ENCODE results near the gene XAB2. TPM values are rescaled to one million over a fixed set of nuclear protein-coding genes. Genes with fewer than 3 reads are reported as not detected.
A peak's percentile ranks its signal among the peaks of the same experiment; 100 is the strongest.
"Not testable (repeated sequence)": the region's sequence is repeated elsewhere in the genome, so short reads cannot be mapped to it uniquely, and the experiment has no call there.

Gene XAB2
- total RNA-seq, 1 donor from 2014 or later = 43.0 TPM

GRCh38 chr19:7645163-7645562 is 15.8 kb upstream of the XAB2 start:
- Mint-ChIP-seq H3K4me1 (ENCODE audit: low read depth) (no peaks in the 10 kb centered on the region), H3K27ac (no peak overlapping the region), H3K9me3 (no peaks in the 10 kb centered on the region), H3K4me3 (ENCODE audit: low read depth) (no peak overlapping the region), H3K36me3 (ENCODE audit: low read depth) (peaks cover 25% of the 10 kb centered on the region), H3K27me3 (ENCODE audit: low read depth) (no peaks in the 10 kb centered on the region)
- DNase-seq (ENCODE audit: low spot score) = no peak
- intact Hi-C loops (cut with micrococcal nuclease) = no loop called here

- Mint-ChIP-seq H3K9me3 (no peaks in the 10 kb centered on the region), H3K36me3 (ENCODE audit: low read depth) (peaks cover 31% of the 10 kb centered on the region), H3K27me3 (ENCODE audit: low read depth) (no peaks in the 10 kb centered on the region), H3K27ac (no peak overlapping the region), H3K4me3 (ENCODE audit: low read depth) (no peak overlapping the region), H3K4me1 (ENCODE audit: low read depth) (peaks cover 6% of the 10 kb centered on the region)
- DNase-seq (ENCODE audit: low spot score) = no peak
- intact Hi-C loops (cut with micrococcal nuclease) = no loop called here
Measured at GRCh38 chr19:7644550-7644877, 15.2 kb upstream of the XAB2 start.

- DNase-seq (ENCODE audit: low spot score); H3K4me3 Mint-ChIP-seq (ENCODE audit: low read depth); H3K27me3 Mint-ChIP-seq (ENCODE audit: low read depth); intact Hi-C loops (cut with micrococcal nuclease); H3K9me3 Mint-ChIP-seq; H3K27ac Mint-ChIP-seq: not testable (repeated sequence)
- peaks cover 31% of the 10 kb centered on the region for H3K36me3 Mint-ChIP-seq (ENCODE audit: low read depth)
- H3K4me1 Mint-ChIP-seq (ENCODE audit: low read depth) = peaks cover 11% of the 10 kb centered on the region
Measured at GRCh38 chr19:7643629-7644549, 14.5 kb upstream of the XAB2 start.

GRCh38 chr19:7643031-7643415 is 13.7 kb upstream of the XAB2 start:
- intact Hi-C loops (cut with micrococcal nuclease) = no loop called here
- no peak for DNase-seq (ENCODE audit: low spot score)
- Mint-ChIP-seq H3K27me3 (ENCODE audit: low read depth) (no peaks in the 10 kb centered on the region), H3K27ac (no peak overlapping the region), H3K36me3 (ENCODE audit: low read depth) (peaks cover 31% of the 10 kb centered on the region), H3K9me3 (no peaks in the 10 kb centered on the region), H3K4me1 (ENCODE audit: low read depth) (peaks cover 14% of the 10 kb centered on the region), H3K4me3 (ENCODE audit: low read depth) (no peak overlapping the region)

GRCh38 chr19:7642295-7643030 is 13.1 kb upstream of the XAB2 start:
- Mint-ChIP-seq H3K36me3 (ENCODE audit: low read depth) (peaks cover 26% of the 10 kb centered on the region), H3K4me3 (ENCODE audit: low read depth) (no peak overlapping the region), H3K27me3 (ENCODE audit: low read depth) (no peaks in the 10 kb centered on the region), H3K9me3 (no peaks in the 10 kb centered on the region), H3K27ac (no peak overlapping the region), H3K4me1 (ENCODE audit: low read depth) (peaks cover 14% of the 10 kb centered on the region)
- intact Hi-C loops (cut with micrococcal nuclease) = no loop called here
- DNase-seq (ENCODE audit: low spot score) = no peak

- Mint-ChIP-seq H3K27me3 (ENCODE audit: low read depth) (no peaks in the 10 kb centered on the region), H3K9me3 (no peaks in the 10 kb centered on the region), H3K4me3 (ENCODE audit: low read depth) (no peak overlapping the region), H3K4me1 (ENCODE audit: low read depth) (peaks cover 14% of the 10 kb centered on the region), H3K36me3 (ENCODE audit: low read depth) (peaks cover 26% of the 10 kb centered on the region), H3K27ac (no peak overlapping the region)
- no peak for DNase-seq (ENCODE audit: low spot score)
- intact Hi-C loops (cut with micrococcal nuclease) = no loop called here
Measured at GRCh38 chr19:7641290-7642276, 12.2 kb upstream of the XAB2 start.

GRCh38 chr19:7640803-7641202 is 11.5 kb upstream of the XAB2 start:
- H3K27me3 Mint-ChIP-seq (ENCODE audit: low read depth) = no peaks in the 10 kb centered on the region
- H3K36me3 Mint-ChIP-seq (ENCODE audit: low read depth) = peaks cover 24% of the 10 kb centered on the region
- H3K27ac Mint-ChIP-seq = no peak overlapping the region
- H3K9me3 Mint-ChIP-seq = no peaks in the 10 kb centered on the region
- intact Hi-C loops (cut with micrococcal nuclease) = no loop called here
- no peak for DNase-seq (ENCODE audit: low spot score)
- H3K4me3 Mint-ChIP-seq (ENCODE audit: low read depth) = no peak overlapping the region
- peaks cover 14% of the 10 kb centered on the region for H3K4me1 Mint-ChIP-seq (ENCODE audit: low read depth)

GRCh38 chr19:7639863-7640348 is 10.6 kb upstream of the XAB2 start:
- Mint-ChIP-seq H3K9me3 (no peaks in the 10 kb centered on the region), H3K36me3 (ENCODE audit: low read depth) (peaks cover 22% of the 10 kb centered on the region), H3K27me3 (ENCODE audit: low read depth) (no peaks in the 10 kb centered on the region), H3K4me1 (ENCODE audit: low read depth) (peaks cover 14% of the 10 kb centered on the region), H3K27ac (no peak overlapping the region), H3K4me3 (ENCODE audit: low read depth) (no peak overlapping the region)
- no peak for DNase-seq (ENCODE audit: low spot score)
- intact Hi-C loops (cut with micrococcal nuclease) = no loop called here

GRCh38 chr19:7638802-7639465 is 9.6 kb upstream of the XAB2 start:
- Mint-ChIP-seq H3K4me1 (ENCODE audit: low read depth) (peaks cover 14% of the 10 kb centered on the region), H3K9me3 (no peaks in the 10 kb centered on the region), H3K27me3 (ENCODE audit: low read depth) (no peaks in the 10 kb centered on the region), H3K27ac (no peak overlapping the region), H3K36me3 (ENCODE audit: low read depth) (peaks cover 14% of the 10 kb centered on the region), H3K4me3 (ENCODE audit: low read depth) (peak overlapping the region; percentile 24)
- intact Hi-C loops (cut with micrococcal nuclease) = no loop called here
- DNase-seq (ENCODE audit: low spot score) = no peak

GRCh38 chr19:7637374-7638256 is 8.3 kb upstream of the XAB2 start:
- intact Hi-C loops (cut with micrococcal nuclease) = no loop called here
- Mint-ChIP-seq H3K4me3 (ENCODE audit: low read depth) (peak overlapping the region; percentile 81), H3K27me3 (ENCODE audit: low read depth) (no peaks in the 10 kb centered on the region), H3K9me3 (no peaks in the 10 kb centered on the region), H3K4me1 (ENCODE audit: low read depth) (peaks cover 14% of the 10 kb centered on the region), H3K36me3 (ENCODE audit: low read depth) (peaks cover 7% of the 10 kb centered on the region), H3K27ac (peak overlapping the region; percentile 73)
- DNase-seq (ENCODE audit: low spot score) = no peak

GRCh38 chr19:7636691-7637373 is 7.5 kb upstream of the XAB2 start, which contains the start of gene STXBP2:
Gene STXBP2, plus strand, starts transcription at chr19:7637110. Its CDS starts 40 bp downstream, at chr19:7637150.
- H3K27me3 Mint-ChIP-seq (ENCODE audit: low read depth) = no peaks in the 10 kb centered on the region
- H3K4me1 Mint-ChIP-seq (ENCODE audit: low read depth) = peaks cover 14% of the 10 kb centered on the region
- intact Hi-C loops (cut with micrococcal nuclease) = no loop called here

More at GRCh38 chr19:7636691-7637373, 7.5 kb upstream of the XAB2 start, which contains the start of gene STXBP2:
- no peaks in the 10 kb centered on the region for H3K9me3 Mint-ChIP-seq
- peak within 1 kb of the TSS; percentile 79 for H3K27ac Mint-ChIP-seq
- H3K4me3 Mint-ChIP-seq (ENCODE audit: low read depth) = peak within 1 kb of the TSS; percentile 81
- H3K36me3 Mint-ChIP-seq (ENCODE audit: low read depth) = peaks cover 7% of the 10 kb centered on the region
- peak; percentile 85 for DNase-seq (ENCODE audit: low spot score)
